COLO829 (cell line): ENCODE measurements around the gene HSPA9.

ENCODE experiments used
- DNase-seq: peaks from one replicate; pipeline ENCODE4 v3.0.0; 2012; ENCODE audit warnings: low spot score

HSPA9 gene

GRCh38 chr5:138560971-138561370, 14.2 kb downstream of the HSPA9 start:
- DNase-seq, result no peak

GRCh38 chr5:138559937-138560336, 15.3 kb downstream of the HSPA9 start:
- DNase-seq, result no peak

- no peak for DNase-seq
Measured at GRCh38 chr5:138557677-138558076, 17.5 kb downstream of the HSPA9 start.

- no peak for DNase-seq
Measured at GRCh38 chr5:138554143-138554542, 21.1 kb downstream of the HSPA9 start.

- DNase-seq, result no peak
Measured at GRCh38 chr5:138553437-138554095, 21.6 kb downstream of the HSPA9 start.

- no peak for DNase-seq
Measured at GRCh38 chr5:138552657-138553056, 22.5 kb downstream of the HSPA9 start.

- no peak for DNase-seq
Measured at GRCh38 chr5:138549414-138549813, 25.8 kb downstream of the HSPA9 start.

GRCh38 chr5:138545919-138546562, 29.2 kb downstream of the HSPA9 start:
- DNase-seq, result no peak

GRCh38 chr5:138544181-138545134, 30.7 kb downstream of the HSPA9 start:
- no peak for DNase-seq

- DNase-seq, result no peak
Measured at GRCh38 chr5:138543730-138544104, 31.5 kb downstream of the HSPA9 start.

- DNase-seq, result peak; percentile 83
Measured at GRCh38 chr5:138542956-138543729, 32.1 kb downstream of the HSPA9 start, which contains the start of gene ETF1. Gene ETF1, minus strand, starts transcription at chr5:138543236. Its CDS starts 318 bp downstream, at chr5:138542918.

GRCh38 chr5:138542180-138542955, 32.8 kb downstream of the HSPA9 start:
- no peak for DNase-seq

- no peak for DNase-seq
Measured at GRCh38 chr5:138541511-138542179, 33.6 kb downstream of the HSPA9 start.

- no peak for DNase-seq
Measured at GRCh38 chr5:138539791-138540190, 35.4 kb downstream of the HSPA9 start.

- no peak for DNase-seq
Measured at GRCh38 chr5:138538943-138539627, 36.1 kb downstream of the HSPA9 start.

GRCh38 chr5:138536665-138537315, 38.4 kb downstream of the HSPA9 start:
- DNase-seq, result peak; percentile 39

GRCh38 chr5:138536215-138536614, 39.0 kb downstream of the HSPA9 start:
- DNase-seq, result no peak

GRCh38 chr5:138533973-138534941, 40.9 kb downstream of the HSPA9 start:
- DNase-seq, result peak; percentile 22
